A673 (cell line): ENCODE measurements around the gene SLC2A4. TPM values are rescaled to one million over a fixed set of nuclear protein-coding genes. Genes with fewer than 3 reads are reported as not detected.
A peak's percentile ranks its signal among the peaks of the same experiment; 100 is the strongest.

Experiments
- BruUV-seq: library from RNA; stranded (reverse); fragments of 400-500 nt; replicated peaks from 2 replicates; lab custom pipeline; 2021; lab: Mats Ljungman, UMichigan
- CTCF ChIA-PET: fragments of 300-600 bp; sonication (Branson Sonifier 250); formaldehyde crosslinking; loops from one replicate; lab custom pipeline; 2022; ENCODE audit warnings: antibody characterized with exemption; lab: Charles Lee
- POLR2A ChIA-PET: fragments of 300-600 bp; sonication (Branson Sonifier 250); formaldehyde crosslinking; loops from one replicate; lab custom pipeline; 2022; ENCODE audit warnings: antibody characterized with exemption; ENCODE audit not compliant: low non-redundant PET; lab: Charles Lee
- DNase-seq: peaks from one replicate; pipeline ENCODE4 v3.0.0-alpha.2; 2015; ENCODE audit warnings: low spot score
- H3K27ac ChIP-seq: fragments of 200-600 bp; sonication (generic); 2 replicates; pipeline ENCODE4 v1.5.1; 2016; ENCODE audit warnings: mixed run types, low read depth, mild to moderate bottlenecking, mixed read lengths, antibody characterized with exemption, low read length; ENCODE audit not compliant: poor library complexity, severe bottlenecking
- H3K27me3 ChIP-seq: fragments of 200-600 bp; sonication (generic); replicated peaks from 2 replicates; pipeline ENCODE4 v1.6.1; 2017; ENCODE audit warnings: mixed run types, low read depth, mild to moderate bottlenecking, mixed read lengths, antibody characterized with exemption, low read length; ENCODE audit not compliant: insufficient read depth, poor library complexity
- H3K36me3 ChIP-seq: fragments of 200-600 bp; sonication (generic); 2 replicates; pipeline ENCODE4 v1.6.1; 2016; ENCODE audit warnings: mixed run types, mild to moderate bottlenecking, mixed read lengths, antibody characterized with exemption, low read length; ENCODE audit not compliant: insufficient read depth, poor library complexity, severe bottlenecking
- H3K4me1 ChIP-seq: fragments of 200-600 bp; sonication (generic); 2 replicates; pipeline ENCODE4 v1.6.1; 2017; ENCODE audit warnings: mixed run types, mild to moderate bottlenecking, mixed read lengths, antibody characterized with exemption, low read length; ENCODE audit not compliant: insufficient read depth, poor library complexity, severe bottlenecking
- H3K4me3 ChIP-seq: fragments of 200-600 bp; sonication (generic); 2 replicates; pipeline ENCODE4 v1.5.1; 2016; ENCODE audit warnings: low read depth, mixed run types, mild to moderate bottlenecking, mixed read lengths, low read length; ENCODE audit not compliant: poor library complexity, severe bottlenecking
- H3K9me3 ChIP-seq: fragments of 200-600 bp; sonication (generic); 2 replicates; pipeline ENCODE4 v1.6.1; 2016; ENCODE audit warnings: mixed run types, low read depth, mild to moderate bottlenecking, mixed read lengths, antibody characterized with exemption, low read length; ENCODE audit not compliant: poor library complexity, severe bottlenecking
- CTCF ChIP-seq: fragments of 300-800, 200-600 bp; sonication (generic); conservative IDR thresholded peaks from 2 replicates; pipeline ENCODE4 v1.5.1; 2017; ENCODE audit warnings: low read depth, mild to moderate bottlenecking, antibody characterized with exemption, low read length, moderate library complexity, mixed read lengths
- EZH2 ChIP-seq: fragments of 200-600 bp; sonication (generic); IDR thresholded peaks from 2 replicates; pipeline ENCODE4 v1.6.1; 2017; ENCODE audit warnings: borderline replicate concordance, low read depth, mild to moderate bottlenecking, mixed read lengths, antibody characterized with exemption, low read length; ENCODE audit not compliant: poor library complexity, severe bottlenecking
- intact Hi-C: fragments of 100-400 bp; cut with micrococcal nuclease; formaldehyde crosslinking; loops from one replicate; pipeline ENCODE4 v1.10.0; 2022; ENCODE audit not compliant: unreplicated experiment
- total RNA-seq: library from RNA; stranded (reverse); gene quantifications from 2 replicates; pipeline ENCODE4 v1.2.3, GENCODE V29; 2021

SLC2A4 gene
- total RNA-seq, 1 experiment from 2014 or later: 0.67 TPM

GRCh38 chr17:7323731-7324437 lies 42.4 kb downstream of the SLC2A4 start:
- ChIA-PET CTCF (no interaction called here), POLR2A (no interaction called here)
- intact Hi-C loops: no loop called here
- TF ChIP-seq EZH2 (no peak), CTCF (peak; percentile 95)
- H3K36me3 ChIP-seq: peaks cover 55% of the 10 kb centered on the region
- peaks cover 13% of the 10 kb centered on the region for H3K4me1 ChIP-seq
- H3K27me3 ChIP-seq: no peaks in the 10 kb centered on the region
- no peaks in the 10 kb centered on the region for H3K9me3 ChIP-seq
- H3K27ac ChIP-seq: no peak overlapping the region
- no peak overlapping the region for H3K4me3 ChIP-seq
- no TSS peak for BruUV-seq
- peak; percentile 62 for DNase-seq

- DNase-seq: no peak
- no peaks in the 10 kb centered on the region for H3K27me3 ChIP-seq
- peaks cover 52% of the 10 kb centered on the region for H3K36me3 ChIP-seq
- no peak for TF ChIP-seq CTCF
- no peak for TF ChIP-seq EZH2
- no peak overlapping the region for H3K4me3 ChIP-seq
- ChIA-PET CTCF (no interaction called here), POLR2A (no interaction called here)
- BruUV-seq: no TSS peak
- H3K9me3 ChIP-seq: no peaks in the 10 kb centered on the region
- intact Hi-C loops: no loop called here
- no peak overlapping the region for H3K27ac ChIP-seq
- peaks cover 13% of the 10 kb centered on the region for H3K4me1 ChIP-seq
Observed at GRCh38 chr17:7324438-7324779, 42.9 kb downstream of the SLC2A4 start.

GRCh38 chr17:7325031-7325528 lies 43.6 kb downstream of the SLC2A4 start:
- H3K4me1 ChIP-seq: peaks cover 13% of the 10 kb centered on the region
- ChIA-PET POLR2A (no interaction called here), CTCF (no interaction called here)
- no peak overlapping the region for H3K27ac ChIP-seq
- no TSS peak for BruUV-seq
- H3K4me3 ChIP-seq: no peak overlapping the region
- intact Hi-C loops: no loop called here
- DNase-seq: no peak
- H3K9me3 ChIP-seq: no peaks in the 10 kb centered on the region
- H3K36me3 ChIP-seq: peaks cover 52% of the 10 kb centered on the region
- H3K27me3 ChIP-seq: no peaks in the 10 kb centered on the region
- TF ChIP-seq EZH2: no peak
- TF ChIP-seq CTCF: no peak
